PC-3 (cell line): ENCODE results near the gene GPR37L1.

Experiments
- CTCF ChIP-seq: fragments of 300-600 bp; sonication (generic); conservative IDR thresholded peaks from 2 replicates; pipeline ENCODE4 v1.5.1; 2017; ENCODE audit warnings: antibody characterized with exemption, low read depth, mild to moderate bottlenecking, low read length
- EZH2 ChIP-seq: fragments of 300-600 bp; sonication (generic); IDR thresholded peaks from one replicate; pipeline ENCODE4 v1.6.1; 2017; ENCODE audit warnings: antibody characterized with exemption, mild to moderate bottlenecking, low read length; ENCODE audit not compliant: unreplicated experiment
- EZH2phosphoT487 ChIP-seq: fragments of 300-600 bp; sonication (generic); IDR thresholded peaks from 2 replicates; pipeline ENCODE4 v1.6.1; 2018; ENCODE audit warnings: mild to moderate bottlenecking, antibody characterized with exemption, low read length, borderline replicate concordance

GRCh38 chr1:202159534-202160371 lies 37.0 kb downstream of the GPR37L1 start:
- TF ChIP-seq CTCF (no peak), EZH2 (no peak), EZH2phosphoT487 (no peak)
